Measurements from ENCODE around the gene GIT1. TPM values are rescaled to one million over a fixed set of nuclear protein-coding genes. Genes with fewer than 3 reads are reported as not detected.

Gene GIT1
- total RNA-seq, 4 donors from 2014 or later = 39.2 to 71.8 (median 41.3) TPM

DNA sequence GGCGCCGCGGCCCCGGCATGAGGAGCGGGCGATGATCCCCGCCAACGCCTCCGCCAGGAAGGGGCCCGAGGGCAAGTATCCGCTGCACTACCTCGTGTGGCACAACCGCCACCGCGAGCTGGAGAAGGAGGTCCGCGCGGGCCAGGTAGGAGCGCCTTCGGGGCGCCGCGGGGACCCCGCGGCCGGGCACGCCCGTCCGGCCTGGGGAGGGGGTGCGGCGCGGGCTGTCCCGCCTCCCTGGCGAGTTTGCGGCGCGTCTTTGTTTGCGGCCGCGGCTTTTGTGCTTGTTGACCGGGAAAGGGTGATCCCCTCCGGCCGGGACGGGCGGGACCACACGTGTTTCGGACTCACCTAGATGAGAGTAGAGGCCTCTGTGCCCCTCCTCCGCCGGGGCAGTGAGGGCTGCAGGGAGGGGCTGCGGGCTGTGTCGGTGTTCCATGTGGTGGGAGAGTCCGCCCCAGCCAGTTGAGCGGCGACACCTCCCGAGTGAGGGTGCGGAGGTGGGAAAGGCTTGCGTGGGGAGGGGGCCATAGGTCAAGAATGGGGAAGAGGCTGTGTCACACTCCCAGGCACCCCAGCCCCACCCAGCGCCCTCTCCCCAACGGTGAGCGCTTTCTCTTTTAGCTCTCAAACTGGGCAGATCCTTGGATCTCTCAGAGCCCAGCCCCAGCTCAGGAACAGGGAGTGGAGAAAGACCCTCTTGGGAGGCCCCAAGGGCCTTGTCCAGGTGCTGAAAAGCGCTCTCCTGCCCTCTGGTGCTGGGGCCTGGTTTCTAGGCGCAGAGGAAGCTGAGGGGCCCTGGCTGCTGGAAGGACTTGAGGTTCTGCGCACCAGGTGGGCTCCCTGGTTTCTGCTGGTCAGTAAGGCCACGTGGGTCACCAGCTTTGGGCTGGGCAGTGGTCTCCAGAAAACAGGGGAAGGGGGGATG lies 4.4 kb upstream of the GIT1 start:
- intact Hi-C loops (cut with DNase I; ENCODE audit: low total_unique reads) = no loop called here
- no peaks in the 10 kb centered on the region for H3K27me3 ChIP-seq
- H3K27ac ChIP-seq = peak overlapping the region in 3 of 4 donors; percentile 3 to 39 (median 17)
- H3K36me3 ChIP-seq = no peaks in the 10 kb centered on the region
- peaks cover 31 to 45% (median 41%) of the 10 kb centered on the region in 4 donors for H3K4me1 ChIP-seq
- in situ Hi-C loops (cut with MboI; ENCODE audit: low pct_ligation_motif_present in 1 of 4, low pct_unique_long_range_greater_than_20kb in 1 of 4, low sequenced_read_pairs in 3 of 4) = no loop called here
- DNase-seq = peak; percentile 23
- H3K9me3 ChIP-seq = no peaks in the 10 kb centered on the region
- 14% methylated on average over 29 of the region's 64 CpGs; no CpG with 5 or more reads in 1 of the 2 donors for WGBS, 2 donors (ENCODE audit: low coverage in 1 of 2)
- H3K4me3 ChIP-seq = peak overlapping the region; percentile 28 to 72 (median 62)
- no peak for TF ChIP-seq EP300 (IDR thresholded peaks at IDR 0.05; ENCODE audit: low read depth)
- TF ChIP-seq, protein P1, sequence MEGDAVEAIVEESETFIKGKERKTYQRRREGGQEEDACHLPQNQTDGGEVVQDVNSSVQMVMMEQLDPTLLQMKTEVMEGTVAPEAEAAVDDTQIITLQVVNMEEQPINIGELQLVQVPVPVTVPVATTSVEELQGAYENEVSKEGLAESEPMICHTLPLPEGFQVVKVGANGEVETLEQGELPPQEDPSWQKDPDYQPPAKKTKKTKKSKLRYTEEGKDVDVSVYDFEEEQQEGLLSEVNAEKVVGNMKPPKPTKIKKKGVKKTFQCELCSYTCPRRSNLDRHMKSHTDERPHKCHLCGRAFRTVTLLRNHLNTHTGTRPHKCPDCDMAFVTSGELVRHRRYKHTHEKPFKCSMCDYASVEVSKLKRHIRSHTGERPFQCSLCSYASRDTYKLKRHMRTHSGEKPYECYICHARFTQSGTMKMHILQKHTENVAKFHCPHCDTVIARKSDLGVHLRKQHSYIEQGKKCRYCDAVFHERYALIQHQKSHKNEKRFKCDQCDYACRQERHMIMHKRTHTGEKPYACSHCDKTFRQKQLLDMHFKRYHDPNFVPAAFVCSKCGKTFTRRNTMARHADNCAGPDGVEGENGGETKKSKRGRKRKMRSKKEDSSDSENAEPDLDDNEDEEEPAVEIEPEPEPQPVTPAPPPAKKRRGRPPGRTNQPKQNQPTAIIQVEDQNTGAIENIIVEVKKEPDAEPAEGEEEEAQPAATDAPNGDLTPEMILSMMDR (IDR thresholded peaks at IDR 0.05) = peak in 1 of 5 experiments; percentile 23

DNA sequence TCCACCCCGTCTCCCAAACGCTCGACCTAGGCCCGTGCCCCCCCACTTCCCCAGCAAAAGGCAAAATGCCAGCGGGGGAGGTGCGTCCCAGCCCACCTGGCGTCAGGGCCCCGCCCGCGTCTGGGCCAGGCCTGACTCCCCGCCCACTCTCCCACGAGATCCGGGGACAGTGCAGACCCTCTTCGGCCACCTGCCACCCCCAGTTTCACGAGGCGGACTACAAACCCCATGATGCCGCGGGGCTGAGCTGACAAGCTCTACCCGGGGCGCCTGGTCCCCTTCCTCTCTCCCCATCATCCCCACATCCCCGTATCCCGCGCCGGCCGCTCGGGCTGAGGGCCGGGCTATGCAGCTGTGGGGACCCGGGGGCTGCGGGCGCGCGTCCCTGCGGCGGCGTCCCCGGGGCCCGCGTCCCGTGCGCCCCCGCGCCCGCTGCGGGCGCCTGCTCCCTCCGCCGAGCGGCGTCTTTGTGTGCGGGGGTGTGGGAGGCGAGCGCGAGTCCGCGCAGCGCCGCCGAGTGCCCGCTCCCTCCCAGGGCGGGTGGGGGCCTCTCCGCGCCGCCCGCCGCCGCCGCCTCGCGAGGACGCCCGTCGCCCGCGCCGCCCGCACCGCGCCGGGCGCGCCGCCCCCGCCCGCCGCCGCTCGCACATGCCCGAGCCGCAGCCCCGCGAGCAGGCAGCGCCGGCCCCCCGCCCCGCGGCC lies 3.6 kb upstream of the GIT1 start, which contains the start of gene ANKRD13B:
Gene ANKRD13B, plus strand, starts transcription at position 283 of the 702 bp plus-strand sequence. CDS start 490 bp downstream, outside the sequence.
- in situ Hi-C loops (cut with MboI; ENCODE audit: low pct_ligation_motif_present in 1 of 4, low pct_unique_long_range_greater_than_20kb in 1 of 4, low sequenced_read_pairs in 3 of 4) (no loop called here), intact Hi-C loops (cut with DNase I; ENCODE audit: low total_unique reads) (no loop called here)
- Histone ChIP-seq H3K9me3 (no peaks in the 10 kb centered on the region), H3K27ac (peak within 1 kb of the TSS; percentile 85 to 93 (median 90)), H3K27me3 (no peaks in the 10 kb centered on the region), H3K36me3 (no peaks in the 10 kb centered on the region), H3K4me3 (peak within 1 kb of the TSS; percentile 49 to 72 (median 64)), H3K4me1 (peaks cover 33 to 51% (median 48%) of the 10 kb centered on the region in 4 donors)
- DNase-seq = peak; percentile 55
- WGBS, 2 donors (ENCODE audit: low coverage in 1 of 2) = 2% methylated on average over 18 of the region's 96 CpGs; no CpG with 5 or more reads in 1 of the 2 donors
- no peak for TF ChIP-seq POLR2A (IDR thresholded peaks at IDR 0.05)
- TF ChIP-seq EP300 (IDR thresholded peaks at IDR 0.05; ENCODE audit: low read depth) = no peak
- TF ChIP-seq POLR2AphosphoS5 (IDR thresholded peaks at IDR 0.05) = no peak
- TF ChIP-seq, protein P1 (IDR thresholded peaks at IDR 0.05) = no peak

GRCh38 chr17:29591737-29592608 lies 2.5 kb upstream of the GIT1 start:
- no peak for TF ChIP-seq EP300 (IDR thresholded peaks at IDR 0.05; ENCODE audit: low read depth)
- TF ChIP-seq, protein P1 (IDR thresholded peaks at IDR 0.05) = peak; percentile 93 to 98 (median 97)
- no peak for TF ChIP-seq POLR2A (IDR thresholded peaks at IDR 0.05)
- TF ChIP-seq POLR2AphosphoS5 (IDR thresholded peaks at IDR 0.05) = peak; percentile 15 to 58 (median 55)
- intact Hi-C loops (cut with DNase I; ENCODE audit: low total_unique reads) = no loop called here
- H3K4me3 ChIP-seq = peak overlapping the region in 3 of 4 donors; percentile 6 to 72 (median 68)

More at GRCh38 chr17:29591737-29592608, 2.5 kb upstream of the GIT1 start:
- in situ Hi-C loops (cut with MboI; ENCODE audit: low pct_ligation_motif_present in 1 of 4, low pct_unique_long_range_greater_than_20kb in 1 of 4, low sequenced_read_pairs in 3 of 4) = no loop called here
- Histone ChIP-seq H3K36me3 (no peaks in the 10 kb centered on the region), H3K4me1 (peaks cover 40 to 57% (median 56%) of the 10 kb centered on the region in 4 donors), H3K27me3 (no peaks in the 10 kb centered on the region), H3K27ac (peak overlapping the region; percentile 85 to 93 (median 90)), H3K9me3 (no peaks in the 10 kb centered on the region)
- DNase-seq = peak; percentile 93
- WGBS, 2 donors (ENCODE audit: low coverage in 1 of 2) = 0 to 7% methylated on average over 2 to 24 of the region's 25 CpGs

Data from transverse colon (tissue), 4 donors.